Muscle layer of duodenum (tissue), 2 donors: ENCODE measurements around the gene KRTAP10-4.
"Not testable (repeated sequence)": the region's sequence is repeated elsewhere in the genome, so short reads cannot be mapped to it uniquely, and the experiment has no call there.

Experiments used
- H3K27ac ChIP-seq: one replicate; pipeline ENCODE4 v1.7.0; 2013; ENCODE audit warnings: mild to moderate bottlenecking, low read length
- H3K27me3 ChIP-seq: one replicate; pipeline ENCODE4 v1.7.0; 2013; ENCODE audit warnings: low read depth, mild to moderate bottlenecking, control low read depth, low read length
- H3K36me3 ChIP-seq, 2 donors: one replicate each; pipeline ENCODE4 v1.7.0; 2013; ENCODE audit warnings: low read length in 2 of 2, control low read depth in 1 of 2, mild to moderate bottlenecking in 1 of 2; ENCODE audit not compliant: insufficient read depth in 2 of 2, control insufficient read depth in 1 of 2
- H3K4me1 ChIP-seq, 2 donors: one replicate each; pipeline ENCODE4 v1.7.0; 2013; ENCODE audit warnings: low read length in 2 of 2, mild to moderate bottlenecking in 2 of 2, control low read depth in 1 of 2, moderate library complexity in 1 of 2; ENCODE audit not compliant: insufficient read depth in 2 of 2, control insufficient read depth in 1 of 2
- H3K4me3 ChIP-seq, 2 donors: one replicate each; pipeline ENCODE4 v1.7.0; 2013; ENCODE audit warnings: low read length in 2 of 2, low read depth in 1 of 2, mild to moderate bottlenecking in 1 of 2
- H3K9me3 ChIP-seq, 2 donors: one replicate each; pipeline ENCODE4 v1.7.0; 2013; ENCODE audit warnings: low read length in 2 of 2, control low read depth in 1 of 2, mild to moderate bottlenecking in 1 of 2; ENCODE audit not compliant: control insufficient read depth in 1 of 2
- donor health status: healthy.

KRTAP10-4 gene

DNA sequence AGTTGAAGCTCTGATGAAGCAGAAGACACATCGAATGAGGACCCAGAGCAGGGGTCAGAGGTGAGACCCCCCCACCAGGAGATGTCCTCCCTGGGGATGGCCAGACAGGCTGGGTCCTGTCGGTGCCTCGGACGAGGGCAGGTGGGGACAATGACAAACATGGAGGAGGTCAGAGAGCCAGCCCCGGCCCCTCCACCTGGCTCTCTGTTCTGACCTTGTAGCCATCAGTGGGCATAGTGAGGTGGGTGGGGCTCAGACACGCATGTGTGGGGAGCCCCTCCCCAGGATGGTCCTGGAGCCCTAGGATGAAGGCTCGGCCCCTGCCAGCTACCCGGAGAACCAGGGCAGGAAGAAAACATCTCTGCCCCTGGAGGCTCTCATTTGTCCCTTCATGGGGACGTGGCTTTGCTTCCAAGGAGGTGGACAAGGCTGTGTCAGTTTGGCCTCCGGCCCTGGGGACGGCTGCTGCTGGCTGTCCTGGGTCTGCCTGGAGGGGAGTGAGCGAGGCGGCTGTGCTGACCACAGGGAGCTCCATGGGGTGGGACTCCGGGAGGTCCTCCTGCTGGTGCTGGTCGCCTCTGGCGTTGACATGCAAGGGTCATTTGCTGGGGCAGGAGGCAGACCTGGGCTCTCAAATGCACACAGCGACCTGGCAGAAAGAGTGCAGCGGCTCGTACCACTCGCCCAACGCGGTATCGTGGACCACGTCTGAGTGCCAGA lies 16.2 kb downstream of the KRTAP10-4 start:
- H3K36me3 ChIP-seq, result no peaks in the 10 kb centered on the region
- no peak overlapping the region for H3K4me3 ChIP-seq
- no peaks in the 10 kb centered on the region for H3K4me1 ChIP-seq
- H3K27ac ChIP-seq, result no peak overlapping the region
- H3K9me3 ChIP-seq, result peaks cover 0 to 4% of the 10 kb centered on the region in 2 donors
- no peaks in the 10 kb centered on the region for H3K27me3 ChIP-seq

DNA sequence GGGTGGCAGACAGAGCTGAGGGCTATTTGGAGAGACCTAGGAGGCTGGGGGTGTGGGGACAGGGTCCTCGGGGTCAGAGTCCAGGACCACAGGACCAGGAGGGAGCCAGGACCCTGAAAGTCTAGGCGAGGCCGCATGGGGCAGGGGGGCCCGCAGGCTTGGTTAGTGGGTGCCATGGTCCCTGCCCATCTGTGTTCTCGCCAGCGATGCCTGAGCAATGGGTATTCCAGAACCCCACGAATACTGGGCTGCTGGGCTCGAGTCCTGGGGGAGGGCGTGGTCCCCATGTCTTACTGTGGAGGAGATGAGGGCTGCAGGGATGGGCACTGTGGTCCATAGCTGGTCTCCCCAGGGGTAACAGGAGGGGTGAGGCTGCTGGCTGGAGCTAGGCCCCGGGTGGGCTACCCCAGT lies 16.8 kb downstream of the KRTAP10-4 start:
- Histone ChIP-seq H3K27ac (no peak overlapping the region), H3K4me1 (no peaks in the 10 kb centered on the region), H3K4me3 (no peak overlapping the region), H3K36me3 (no peaks in the 10 kb centered on the region), H3K9me3 (peaks cover 0 to 4% of the 10 kb centered on the region in 2 donors), H3K27me3 (no peaks in the 10 kb centered on the region)

DNA sequence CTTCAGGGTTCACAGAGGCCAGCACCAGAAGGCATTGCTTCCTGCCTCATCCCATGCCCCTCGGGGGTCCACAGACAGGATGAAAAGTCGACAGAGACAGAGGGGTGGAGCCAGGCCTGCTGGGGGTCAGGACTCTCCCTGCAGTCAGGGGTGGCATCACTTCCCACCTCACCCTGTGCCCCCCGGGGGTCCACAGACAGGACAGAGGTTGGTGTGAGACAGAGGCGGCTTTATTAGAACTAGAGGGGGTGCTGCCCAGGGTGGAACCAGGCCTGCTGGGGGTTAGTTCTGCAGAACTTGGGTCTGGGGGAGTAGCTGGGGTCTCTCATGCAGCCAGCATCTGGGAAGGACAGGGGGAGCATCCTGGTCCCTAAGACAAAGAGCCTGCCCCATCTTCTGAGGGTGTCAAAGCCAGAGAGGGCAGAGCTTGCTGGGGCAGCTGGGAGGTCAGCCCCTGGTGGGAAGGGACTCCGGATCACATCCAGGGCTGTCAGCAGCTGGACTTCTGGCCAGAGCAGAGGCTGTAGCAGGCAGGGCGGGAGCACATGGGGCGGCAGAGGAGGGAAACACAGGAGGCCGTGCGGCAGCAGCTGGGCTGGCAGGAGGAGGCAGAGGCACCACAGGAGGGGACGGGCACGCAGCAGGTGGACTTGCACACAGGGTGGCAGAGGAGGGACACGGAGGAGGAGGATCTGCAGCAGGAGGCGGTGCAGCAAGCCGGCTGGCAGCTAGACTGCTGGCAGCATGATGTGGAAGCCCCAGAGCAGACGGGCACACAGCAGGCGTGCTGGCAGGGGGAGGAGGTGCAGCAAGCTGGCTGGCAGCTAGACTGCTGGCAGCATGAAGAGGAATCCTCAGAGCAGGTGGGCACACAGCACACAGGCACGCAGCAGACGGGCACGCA lies 17.6 kb downstream of the KRTAP10-4 start:
- not testable (repeated sequence) for H3K4me1 ChIP-seq, H3K36me3 ChIP-seq, H3K27ac ChIP-seq, H3K4me3 ChIP-seq, H3K27me3 ChIP-seq, H3K9me3 ChIP-seq

DNA sequence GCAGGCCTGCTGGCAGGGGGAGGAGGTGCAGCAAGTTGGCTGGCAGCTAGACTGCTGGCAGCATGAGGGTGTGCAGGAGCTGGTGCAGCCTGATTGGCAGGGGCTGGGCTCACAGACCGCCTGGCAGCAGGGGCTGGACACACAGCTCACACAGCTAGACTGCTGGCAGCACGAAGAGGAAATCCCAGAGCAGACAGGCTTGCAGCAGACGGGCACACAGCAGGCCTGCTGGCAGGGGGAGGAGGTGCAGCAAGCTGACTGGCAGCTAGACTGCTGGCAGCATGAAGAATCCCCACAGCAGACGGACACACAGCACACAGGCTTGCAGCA lies 18.2 kb downstream of the KRTAP10-4 start:
- H3K4me3 ChIP-seq, H3K36me3 ChIP-seq, H3K27me3 ChIP-seq, H3K4me1 ChIP-seq, H3K9me3 ChIP-seq, H3K27ac ChIP-seq: not testable (repeated sequence)

DNA sequence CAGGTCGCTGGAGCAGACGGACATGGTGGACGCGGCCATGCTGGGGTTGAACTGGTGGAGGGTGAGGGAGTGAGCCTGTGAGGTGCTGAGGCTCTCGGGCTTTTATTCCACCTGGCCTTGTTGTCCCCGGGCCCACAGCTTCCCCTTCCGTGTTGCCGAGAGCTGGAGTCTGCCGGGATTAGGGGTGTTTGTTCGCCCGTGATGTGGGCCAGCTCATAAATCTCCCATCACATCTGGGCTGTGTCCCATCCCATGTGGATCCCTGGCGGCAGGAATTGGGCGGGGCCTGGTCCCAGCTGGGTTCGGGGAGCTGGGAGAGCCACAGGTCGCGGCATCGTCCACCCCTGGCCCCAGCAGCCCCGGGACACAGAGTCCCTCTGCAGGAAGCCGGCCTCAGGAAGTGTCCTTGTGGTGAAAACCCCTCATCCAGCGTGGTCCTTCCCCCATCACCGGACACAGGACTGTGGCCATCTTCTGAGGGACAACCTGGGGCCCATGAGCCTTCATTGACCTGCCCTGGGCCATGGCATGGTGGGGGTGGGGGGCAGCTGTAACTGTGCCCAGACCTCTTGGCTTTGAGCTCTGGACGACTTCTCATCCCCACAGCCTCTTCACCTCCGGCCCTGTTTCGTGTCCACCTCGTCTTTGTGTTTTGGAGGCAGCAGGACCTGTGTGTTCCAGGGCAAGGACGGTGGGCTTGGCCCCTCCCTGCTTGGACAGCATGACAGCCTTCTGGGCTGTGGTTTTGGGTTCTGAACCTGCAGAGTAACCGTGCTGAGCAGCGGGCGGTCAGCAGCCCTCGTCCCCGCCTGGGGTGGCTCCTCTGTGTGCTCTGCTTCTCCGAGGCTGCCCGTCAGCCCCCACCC lies 19.1 kb downstream of the KRTAP10-4 start, which contains the start of gene KRTAP10-6:
TSS of gene KRTAP10-6 (minus strand) at position 60 of the 866 bp plus-strand sequence. CDS start at position 39, 21 bp downstream.
- no peaks in the 10 kb centered on the region for H3K36me3 ChIP-seq
- H3K27ac ChIP-seq, result no peak within 1 kb of the TSS
- no peaks in the 10 kb centered on the region for H3K27me3 ChIP-seq
- no peaks in the 10 kb centered on the region for H3K4me1 ChIP-seq
- H3K4me3 ChIP-seq, result no peak within 1 kb of the TSS
- no peaks in the 10 kb centered on the region for H3K9me3 ChIP-seq

DNA sequence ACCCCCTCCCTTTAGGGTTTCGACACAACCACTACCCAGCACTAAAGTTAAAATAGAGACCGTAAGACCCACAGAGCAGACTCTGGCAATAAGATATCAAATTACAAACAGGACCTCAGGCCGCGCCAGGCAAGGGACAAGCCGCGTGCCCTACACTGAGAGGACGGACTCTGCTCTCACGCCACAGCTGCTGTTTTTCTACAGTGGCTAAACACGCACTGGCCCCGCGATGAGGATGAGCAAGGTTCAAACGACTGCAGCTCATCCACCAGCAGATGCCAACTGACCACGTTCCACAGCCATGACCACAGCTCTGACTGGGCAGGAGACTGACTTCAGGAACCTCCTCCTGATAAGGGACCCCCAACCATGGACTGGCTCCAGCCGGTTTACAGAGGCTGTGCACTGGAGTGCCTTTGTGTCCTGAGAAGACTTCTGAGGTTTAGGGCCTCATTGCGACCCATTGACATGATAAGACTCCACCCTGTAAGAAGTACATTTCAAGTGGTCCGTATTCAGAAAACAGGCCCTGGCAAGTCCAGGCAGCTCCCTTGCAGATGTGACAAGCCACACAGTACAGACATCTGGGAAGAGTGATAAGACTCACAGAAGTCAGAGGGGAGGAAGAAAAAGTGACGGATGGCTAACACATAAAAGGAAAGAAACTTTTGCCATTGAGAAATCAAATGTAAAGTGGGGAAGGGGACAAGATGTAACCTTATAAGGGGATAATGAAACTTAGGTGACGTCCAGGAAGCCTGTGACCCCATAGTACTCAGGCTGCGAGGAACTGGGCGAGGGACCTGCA lies 20.3 kb downstream of the KRTAP10-4 start:
- H3K9me3 ChIP-seq, result no peaks in the 10 kb centered on the region
- no peak overlapping the region for H3K4me3 ChIP-seq
- H3K27ac ChIP-seq, result no peak overlapping the region
- no peaks in the 10 kb centered on the region for H3K36me3 ChIP-seq
- no peaks in the 10 kb centered on the region for H3K27me3 ChIP-seq
- no peaks in the 10 kb centered on the region for H3K4me1 ChIP-seq

DNA sequence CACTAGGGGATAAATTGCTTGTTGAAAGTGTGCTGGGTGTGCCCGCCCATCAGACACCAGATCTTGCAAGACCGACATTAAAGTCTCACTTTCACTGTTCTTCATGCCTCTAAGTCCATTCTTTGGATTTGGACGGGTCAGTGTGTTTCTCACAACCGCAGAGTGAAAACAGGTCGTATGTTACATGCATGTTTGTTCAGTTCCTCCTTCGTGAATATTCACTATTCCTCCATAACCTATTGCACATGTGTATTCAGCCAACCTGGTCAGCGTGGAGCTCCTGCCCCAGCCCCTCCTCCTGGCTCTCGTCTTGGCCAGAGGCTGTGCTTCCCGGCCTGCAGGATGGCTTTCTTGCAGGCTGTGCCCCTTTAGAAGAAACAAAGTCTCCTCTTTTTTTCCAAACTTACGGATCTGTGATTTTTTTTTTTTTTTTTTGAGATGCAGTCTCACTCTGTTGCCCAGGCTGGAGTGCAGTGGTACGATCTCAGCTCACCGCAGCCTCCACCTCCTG lies 20.9 kb downstream of the KRTAP10-4 start:
- Histone ChIP-seq H3K4me3 (no peak overlapping the region), H3K27me3 (no peaks in the 10 kb centered on the region), H3K4me1 (no peaks in the 10 kb centered on the region), H3K27ac (no peak overlapping the region), H3K36me3 (no peaks in the 10 kb centered on the region), H3K9me3 (peaks cover 0 to 2% of the 10 kb centered on the region in 2 donors)

DNA sequence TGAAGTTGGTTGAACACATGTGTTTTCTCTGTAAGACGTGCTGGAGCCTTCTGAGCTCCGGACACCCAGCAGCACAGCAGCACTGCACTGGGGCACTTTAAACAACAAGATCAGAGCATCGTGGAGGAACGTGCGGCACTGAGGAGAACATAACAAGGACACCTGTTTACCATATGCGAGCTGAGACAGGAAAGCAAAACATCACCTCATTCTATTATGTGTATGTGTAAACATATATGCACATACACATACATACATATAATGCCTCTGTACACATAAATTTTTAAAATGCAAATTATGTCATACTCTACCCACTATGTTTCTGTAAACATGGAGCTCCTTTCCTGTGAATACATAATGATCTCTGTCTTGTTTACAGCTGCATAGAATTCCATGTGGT lies 22.0 kb downstream of the KRTAP10-4 start:
- no peak overlapping the region for H3K27ac ChIP-seq
- H3K9me3 ChIP-seq, result peaks cover 0 to 2% of the 10 kb centered on the region in 2 donors
- H3K27me3 ChIP-seq, result no peaks in the 10 kb centered on the region
- no peak overlapping the region for H3K4me3 ChIP-seq
- H3K4me1 ChIP-seq, result no peaks in the 10 kb centered on the region
- H3K36me3 ChIP-seq, result no peaks in the 10 kb centered on the region

DNA sequence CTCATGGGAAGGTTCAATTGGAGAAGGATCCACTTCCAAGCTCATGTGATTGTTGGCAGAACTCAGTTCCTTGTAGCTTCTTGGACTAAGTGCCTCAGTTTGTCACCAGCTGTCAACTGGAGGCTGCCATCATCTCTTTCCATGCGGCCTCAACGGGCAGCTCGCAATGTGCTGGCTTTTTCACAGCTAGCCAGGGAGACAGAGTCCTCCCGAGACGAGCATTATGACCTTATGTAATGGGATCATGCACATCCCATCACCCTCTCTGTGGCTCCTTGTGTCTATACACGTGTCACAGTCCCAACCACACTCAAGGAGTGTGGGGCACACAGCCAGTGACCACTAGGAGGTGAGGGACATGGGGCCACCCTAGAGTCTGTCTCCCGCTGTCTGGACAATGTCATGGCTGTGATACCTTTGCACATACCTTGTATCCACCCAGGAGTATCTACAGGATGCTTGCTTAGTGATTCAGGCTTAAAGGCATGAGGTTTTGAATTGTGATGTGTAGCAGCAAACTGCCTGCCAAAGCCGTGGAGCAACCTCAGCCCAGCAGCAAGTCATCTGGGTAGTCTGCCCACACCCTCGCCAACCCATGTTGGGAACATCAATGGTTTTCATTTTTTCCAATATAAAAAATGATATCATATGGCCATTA lies 22.7 kb downstream of the KRTAP10-4 start:
- H3K4me1 ChIP-seq, result no peaks in the 10 kb centered on the region
- no peak overlapping the region for H3K4me3 ChIP-seq
- H3K27ac ChIP-seq, result no peak overlapping the region
- peaks cover 0 to 2% of the 10 kb centered on the region in 2 donors for H3K9me3 ChIP-seq
- no peaks in the 10 kb centered on the region for H3K36me3 ChIP-seq
- H3K27me3 ChIP-seq, result no peaks in the 10 kb centered on the region

DNA sequence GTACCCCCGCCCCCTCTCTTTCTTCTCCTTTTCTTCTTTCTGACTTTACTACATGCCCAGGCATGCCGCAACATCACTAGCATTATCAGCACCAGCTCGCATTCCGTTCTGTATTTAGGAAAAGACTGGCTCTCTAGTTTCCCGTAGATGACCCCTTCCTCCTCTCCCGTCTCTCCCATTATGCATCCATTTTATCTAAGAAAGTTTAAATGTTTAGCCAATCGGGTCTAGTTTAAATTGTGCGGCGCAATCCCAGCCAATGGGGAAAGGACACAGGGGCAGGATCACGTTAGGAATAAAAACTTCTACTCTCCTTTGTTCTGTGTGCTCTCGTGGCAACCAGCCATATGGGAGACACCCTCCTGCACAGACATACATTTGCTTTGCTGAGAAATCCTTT lies 24.5 kb downstream of the KRTAP10-4 start:
- Histone ChIP-seq H3K9me3 (peaks cover 0 to 2% of the 10 kb centered on the region in 2 donors), H3K27ac (no peak overlapping the region), H3K36me3 (no peaks in the 10 kb centered on the region), H3K4me1 (no peaks in the 10 kb centered on the region), H3K27me3 (no peaks in the 10 kb centered on the region), H3K4me3 (no peak overlapping the region)
